LNCAP (cell line): ENCODE results near the gene ZFP36.

Experiments used
- CTCF ChIP-seq: fragments of 450-650 bp; IDR thresholded peaks from 2 replicates; pipeline ENCODE4 v1.5.1; 2017; ENCODE audit warnings: mild to moderate bottlenecking

Gene ZFP36

DNA sequence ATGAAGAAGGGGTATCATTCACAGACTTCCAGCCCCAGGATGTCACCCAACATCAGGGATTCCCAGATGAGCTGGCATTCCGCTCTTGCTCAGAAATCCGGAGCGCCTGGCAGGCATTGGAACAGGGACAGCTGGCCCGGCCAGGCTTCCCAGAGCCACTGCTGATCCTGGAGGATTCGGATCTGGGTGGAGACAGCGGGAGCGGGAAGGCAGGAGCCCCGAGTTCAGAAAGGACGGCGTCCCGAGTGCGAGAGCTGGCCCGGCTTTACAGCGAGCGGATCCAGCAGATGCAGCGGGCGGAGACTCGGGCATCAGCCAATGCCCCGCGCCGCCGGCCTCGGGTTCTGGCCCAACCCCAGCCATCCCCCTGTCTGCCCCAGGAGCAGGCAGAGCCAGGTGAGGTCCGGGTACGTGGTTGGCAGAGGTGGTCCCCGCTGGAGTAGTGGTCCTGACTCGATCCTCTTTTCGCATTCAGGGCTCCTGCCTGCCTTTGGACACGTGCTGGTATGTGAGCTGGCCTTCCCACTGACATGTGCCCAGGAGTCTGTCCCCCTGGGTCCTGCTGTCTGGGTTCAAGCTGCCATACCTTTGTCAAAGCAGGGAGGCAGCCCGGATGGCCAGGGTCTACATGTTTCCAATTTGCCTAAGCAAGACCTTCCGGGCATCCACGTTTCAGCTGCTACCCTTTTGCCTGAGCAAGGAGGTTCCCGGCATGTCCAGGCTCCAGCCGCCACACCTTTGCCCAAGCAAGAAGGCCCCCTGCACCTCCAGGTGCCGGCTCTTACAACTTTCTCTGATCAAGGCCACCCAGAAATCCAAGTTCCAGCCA lies 16.8 kb downstream of the ZFP36 start:
- no peak for TF ChIP-seq CTCF

DNA sequence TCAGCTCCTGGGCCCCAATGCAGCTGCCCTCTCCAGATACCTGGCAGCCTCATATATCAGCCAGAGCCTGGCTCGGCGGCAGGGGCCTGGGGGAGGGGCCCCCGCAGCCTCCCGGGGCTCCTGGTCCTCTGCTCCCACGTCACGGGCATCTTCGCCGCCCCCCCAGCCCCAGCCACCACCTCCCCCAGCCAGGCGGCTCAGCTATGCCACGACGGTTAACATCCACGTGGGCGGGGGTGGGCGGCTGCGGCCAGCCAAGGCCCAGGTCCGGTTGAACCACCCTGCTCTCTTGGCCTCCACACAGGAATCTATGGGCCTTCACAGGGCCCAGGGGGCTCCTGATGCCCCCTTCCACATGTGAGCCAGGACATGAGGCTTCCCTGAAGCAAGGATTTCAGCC lies 18.3 kb downstream of the ZFP36 start:
- no peak for TF ChIP-seq CTCF

DNA sequence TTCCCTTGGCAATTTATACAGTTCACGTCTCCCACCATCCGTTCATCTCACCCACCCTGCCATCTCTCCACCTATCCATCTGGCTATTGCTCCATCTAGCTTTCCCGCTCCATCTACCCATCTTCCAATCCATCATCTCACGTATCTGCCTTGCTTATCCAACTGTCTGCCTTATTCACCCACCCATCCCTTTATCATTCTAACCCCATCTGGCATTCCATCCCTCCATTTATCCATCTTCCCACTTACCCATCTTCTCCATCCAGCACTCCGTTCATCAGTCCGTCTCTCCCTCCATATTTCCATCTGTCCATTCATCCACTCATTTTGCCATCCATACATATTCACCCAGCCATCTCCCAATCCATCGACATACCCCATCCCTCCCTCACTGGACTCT lies 19.1 kb downstream of the ZFP36 start:
- TF ChIP-seq CTCF, result no peak

- TF ChIP-seq CTCF, result no peak
These were observed 19.5 kb downstream of the ZFP36 start for GRCh38 chr19:39426170-39426569.

DNA sequence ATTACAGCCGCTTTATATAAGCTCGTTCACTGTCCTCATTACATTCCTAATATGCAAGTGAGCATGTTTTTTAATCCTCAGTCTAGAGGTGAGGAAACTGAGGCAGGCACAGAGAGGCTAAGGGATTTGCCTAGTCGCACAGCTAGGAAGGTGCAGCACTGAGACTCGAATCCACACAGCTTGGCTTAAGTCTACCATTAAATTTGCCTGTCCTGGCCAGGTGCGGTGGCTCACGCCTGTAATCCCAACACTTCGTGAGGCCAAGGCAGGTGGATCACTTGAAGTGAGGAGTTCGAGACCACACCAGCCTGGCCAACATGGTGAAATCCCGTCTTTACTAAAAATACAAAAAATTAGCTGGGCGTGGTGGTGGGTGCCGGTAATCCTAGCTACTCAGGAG lies 21.1 kb downstream of the ZFP36 start:
- no peak for TF ChIP-seq CTCF

DNA sequence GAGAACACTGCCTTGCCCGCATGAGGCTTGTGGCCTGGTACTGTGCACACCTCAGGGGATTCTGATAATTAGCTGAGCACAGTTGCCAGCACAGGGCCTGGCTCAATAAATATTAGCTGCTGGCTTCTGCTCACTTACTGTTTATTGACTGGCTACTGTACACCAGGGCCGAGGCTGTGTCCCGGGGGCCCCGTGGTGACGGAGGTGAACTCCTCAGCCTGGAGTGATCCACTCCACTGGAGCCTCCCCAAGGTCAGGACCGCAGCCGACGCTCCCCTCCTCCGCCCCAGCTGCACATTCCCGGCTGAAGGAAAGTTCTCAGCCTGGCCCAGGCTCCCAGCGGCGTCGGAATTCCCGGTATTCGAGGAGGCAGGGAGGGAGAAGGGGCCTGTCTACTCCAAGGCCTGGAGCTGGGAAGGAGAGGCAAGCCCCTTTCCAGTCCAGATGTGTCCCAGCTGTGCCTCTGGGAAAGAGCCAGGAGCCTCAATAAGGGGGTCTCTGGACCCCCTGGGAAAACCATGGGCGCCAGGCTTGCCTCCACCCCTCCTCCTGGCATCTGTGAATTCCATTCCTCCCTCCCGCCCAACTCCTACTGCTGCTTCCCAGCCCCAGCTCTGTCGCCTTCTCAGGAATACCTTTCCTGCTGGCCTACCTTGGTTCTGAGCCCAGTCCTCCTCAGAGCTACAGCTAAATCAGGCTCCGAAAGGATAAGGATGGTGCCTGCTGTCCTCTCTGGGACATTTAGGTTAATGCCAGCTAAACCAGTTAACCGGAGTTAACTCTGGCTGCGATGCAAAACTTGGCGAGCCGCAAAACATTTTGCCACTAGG lies 21.9 kb downstream of the ZFP36 start:
- no peak for TF ChIP-seq CTCF

- TF ChIP-seq CTCF, result no peak
These were observed 24.3 kb downstream of the ZFP36 start for GRCh38 chr19:39430675-39431593.
